ENCODE data around the gene PPP2R2B. TPM values are rescaled to one million over a fixed set of nuclear protein-coding genes. Genes with fewer than 3 reads are reported as not detected.

Gene PPP2R2B
- total RNA-seq, 1 donor = not detected

- no peaks in the 10 kb centered on the region for H3K4me1 ChIP-seq (ENCODE audit: insufficient read depth, low read length)
- DNase-seq (ENCODE audit: insufficient read length, low spot score, missing footprints) = no peak
- TF ChIP-seq CTCF (IDR thresholded peaks at IDR 0.05; ENCODE audit: extremely low read depth, low read depth, low read length) = no peak
- H3K4me2 ChIP-seq (ENCODE audit: insufficient read depth, low read length) = no peak overlapping the region
- H3K27me3 ChIP-seq (ENCODE audit: insufficient read depth, low read length) = peaks cover 5% of the 10 kb centered on the region
- no peaks in the 10 kb centered on the region for H3K36me3 ChIP-seq (ENCODE audit: insufficient read depth, low read length)
- no peak overlapping the region for H3K27ac ChIP-seq (ENCODE audit: low read depth, low read length)
- no peak overlapping the region for H2AFZ ChIP-seq (ENCODE audit: low read length)
- H4K20me1 ChIP-seq (ENCODE audit: insufficient read depth, low read length) = no peaks in the 10 kb centered on the region
- H3K9me3 ChIP-seq (ENCODE audit: low read depth, low read length) = no peaks in the 10 kb centered on the region
- no peak overlapping the region for H3K4me3 ChIP-seq (ENCODE audit: insufficient read depth, low read length)
- no peaks in the 10 kb centered on the region for H3K79me2 ChIP-seq (ENCODE audit: insufficient read depth, low read length)
Measured at GRCh38 chr5:146873186-146873917, 5.2 kb downstream of the PPP2R2B start.

- Histone ChIP-seq H3K27me3 (ENCODE audit: insufficient read depth, low read length) (no peaks in the 10 kb centered on the region), H2AFZ (ENCODE audit: low read length) (no peak overlapping the region), H3K79me2 (ENCODE audit: insufficient read depth, low read length) (no peaks in the 10 kb centered on the region), H3K36me3 (ENCODE audit: insufficient read depth, low read length) (no peaks in the 10 kb centered on the region), H3K27ac (ENCODE audit: low read depth, low read length) (no peak overlapping the region), H4K20me1 (ENCODE audit: insufficient read depth, low read length) (no peaks in the 10 kb centered on the region), H3K4me1 (ENCODE audit: insufficient read depth, low read length) (no peaks in the 10 kb centered on the region), H3K4me2 (ENCODE audit: insufficient read depth, low read length) (no peak overlapping the region), H3K4me3 (ENCODE audit: insufficient read depth, low read length) (no peak overlapping the region), H3K9me3 (ENCODE audit: low read depth, low read length) (no peaks in the 10 kb centered on the region)
- no peak for TF ChIP-seq CTCF (IDR thresholded peaks at IDR 0.05; ENCODE audit: extremely low read depth, low read depth, low read length)
- DNase-seq (ENCODE audit: insufficient read length, low spot score, missing footprints) = no peak
Measured at GRCh38 chr5:146872188-146872587, 6.4 kb downstream of the PPP2R2B start.

- DNase-seq (ENCODE audit: insufficient read length, low spot score, missing footprints) = no peak
- H3K27me3 ChIP-seq (ENCODE audit: insufficient read depth, low read length) = no peaks in the 10 kb centered on the region
- H3K4me3 ChIP-seq (ENCODE audit: insufficient read depth, low read length) = no peak overlapping the region
- H4K20me1 ChIP-seq (ENCODE audit: insufficient read depth, low read length) = no peaks in the 10 kb centered on the region
- H3K4me2 ChIP-seq (ENCODE audit: insufficient read depth, low read length) = no peak overlapping the region
- H3K4me1 ChIP-seq (ENCODE audit: insufficient read depth, low read length) = no peaks in the 10 kb centered on the region
- H3K36me3 ChIP-seq (ENCODE audit: insufficient read depth, low read length) = no peaks in the 10 kb centered on the region
- no peaks in the 10 kb centered on the region for H3K9me3 ChIP-seq (ENCODE audit: low read depth, low read length)
- no peaks in the 10 kb centered on the region for H3K79me2 ChIP-seq (ENCODE audit: insufficient read depth, low read length)
- no peak for TF ChIP-seq CTCF (IDR thresholded peaks at IDR 0.05; ENCODE audit: extremely low read depth, low read depth, low read length)
- no peak overlapping the region for H3K27ac ChIP-seq (ENCODE audit: low read depth, low read length)
- no peak overlapping the region for H2AFZ ChIP-seq (ENCODE audit: low read length)
Measured at GRCh38 chr5:146867996-146868708, 10.4 kb downstream of the PPP2R2B start.

- Histone ChIP-seq H3K27ac (ENCODE audit: low read depth, low read length) (no peak overlapping the region), H3K4me1 (ENCODE audit: insufficient read depth, low read length) (no peaks in the 10 kb centered on the region), H3K79me2 (ENCODE audit: insufficient read depth, low read length) (no peaks in the 10 kb centered on the region), H4K20me1 (ENCODE audit: insufficient read depth, low read length) (no peaks in the 10 kb centered on the region), H2AFZ (ENCODE audit: low read length) (no peak overlapping the region), H3K27me3 (ENCODE audit: insufficient read depth, low read length) (no peaks in the 10 kb centered on the region), H3K36me3 (ENCODE audit: insufficient read depth, low read length) (no peaks in the 10 kb centered on the region), H3K4me2 (ENCODE audit: insufficient read depth, low read length) (no peak overlapping the region), H3K9me3 (ENCODE audit: low read depth, low read length) (no peaks in the 10 kb centered on the region), H3K4me3 (ENCODE audit: insufficient read depth, low read length) (no peak overlapping the region)
- no peak for TF ChIP-seq CTCF (IDR thresholded peaks at IDR 0.05; ENCODE audit: extremely low read depth, low read depth, low read length)
- no peak for DNase-seq (ENCODE audit: insufficient read length, low spot score, missing footprints)
Measured at GRCh38 chr5:146866263-146866662, 12.3 kb downstream of the PPP2R2B start.

All from osteoblast (primary cell).